ENCODE results near the gene CBS.
"Not testable (repeated sequence)": the region's sequence is repeated elsewhere in the genome, so short reads cannot be mapped to it uniquely, and the experiment has no call there.

CBS gene
- total RNA-seq, result 0 to 1.1 (median 0.49) reads per million in 4 experiments

DNA sequence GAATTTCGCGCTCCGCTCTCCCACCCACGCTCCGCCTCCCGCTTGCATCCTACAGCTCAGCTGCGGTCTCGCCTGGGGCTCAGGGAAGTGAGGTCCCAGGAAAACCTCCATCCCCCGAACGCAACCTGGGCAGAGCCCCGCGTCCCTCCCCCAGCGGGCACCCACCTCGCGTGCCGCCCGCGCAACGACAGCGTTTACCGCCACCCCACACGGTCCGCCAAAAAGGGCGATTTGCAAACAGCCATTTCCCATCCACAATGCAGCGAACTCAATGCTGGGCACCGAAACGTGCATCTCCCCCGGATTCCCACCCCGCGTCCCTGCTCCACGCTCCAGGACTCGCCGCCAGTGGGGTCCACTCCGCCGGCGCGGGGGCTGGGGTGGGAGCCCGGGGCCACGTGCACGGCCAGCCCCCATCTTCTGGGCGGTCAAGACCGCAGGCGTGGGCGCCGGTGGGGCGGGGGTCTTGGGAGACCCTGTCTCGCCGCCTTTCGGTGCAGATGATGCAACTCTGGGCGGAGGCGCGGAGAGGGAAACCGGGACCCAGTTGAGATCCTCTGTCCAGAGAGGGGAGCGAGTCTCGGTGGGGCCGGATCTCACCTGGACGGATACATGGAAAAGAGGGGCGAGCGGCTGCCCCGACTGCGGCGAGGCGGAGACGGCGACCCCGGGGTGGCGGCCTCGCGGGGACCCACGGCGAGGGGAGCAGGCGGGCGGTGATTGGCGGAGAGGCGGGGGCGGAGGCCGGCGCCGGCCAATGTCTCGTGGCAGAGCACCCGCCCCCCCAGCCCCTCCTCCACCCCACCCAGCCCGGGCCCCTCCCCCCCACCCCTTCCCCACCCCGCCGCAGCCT, at the start of gene CBS:
TSS of gene CBS (minus strand) at position 666 of the 853 bp plus-strand sequence. CDS start 3,642 bp downstream, outside the sequence.
- DNase-seq, result not testable (repeated sequence)

DNA sequence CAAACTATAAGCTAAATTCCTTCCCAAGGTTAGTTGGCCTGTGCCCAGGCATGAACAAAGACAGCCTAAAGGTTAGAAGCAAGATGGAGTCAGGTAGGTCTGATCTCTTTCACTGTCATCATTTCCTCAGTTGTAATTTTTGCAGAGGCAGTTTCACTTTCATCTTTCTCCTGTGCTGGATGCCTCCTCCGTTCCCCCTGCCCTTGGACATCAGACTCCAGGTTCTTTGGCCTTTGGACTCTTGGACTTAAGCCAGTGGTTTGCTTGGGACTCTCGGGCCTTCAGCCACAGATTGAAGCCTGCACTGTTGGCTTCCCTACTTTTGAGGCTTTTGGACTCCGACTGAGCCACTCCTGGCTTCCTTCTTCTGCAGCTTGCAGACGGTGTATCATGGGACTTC, 40.3 kb upstream of the CBS start:
- not testable (repeated sequence) for DNase-seq

DNA sequence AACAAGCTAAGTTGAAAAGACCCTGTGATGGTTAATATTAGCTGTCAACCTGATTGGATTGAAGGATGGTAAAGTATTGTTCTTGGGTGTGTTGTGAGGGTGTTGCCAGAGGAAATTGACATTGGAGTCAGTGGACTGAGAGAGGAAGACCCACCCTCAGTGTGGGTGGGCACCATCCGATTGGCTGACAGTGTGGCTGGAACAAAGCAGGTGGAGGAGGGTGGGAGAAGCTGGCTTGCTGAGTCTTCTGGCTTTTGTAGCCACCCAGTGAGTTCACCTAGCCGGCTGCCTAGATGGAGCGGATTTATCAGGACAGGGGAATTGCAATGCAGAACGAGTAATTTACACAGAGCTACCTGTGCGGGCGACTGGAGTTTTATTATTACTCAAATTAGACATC, 38.8 kb upstream of the CBS start:
- DNase-seq, result not testable (repeated sequence)

DNA sequence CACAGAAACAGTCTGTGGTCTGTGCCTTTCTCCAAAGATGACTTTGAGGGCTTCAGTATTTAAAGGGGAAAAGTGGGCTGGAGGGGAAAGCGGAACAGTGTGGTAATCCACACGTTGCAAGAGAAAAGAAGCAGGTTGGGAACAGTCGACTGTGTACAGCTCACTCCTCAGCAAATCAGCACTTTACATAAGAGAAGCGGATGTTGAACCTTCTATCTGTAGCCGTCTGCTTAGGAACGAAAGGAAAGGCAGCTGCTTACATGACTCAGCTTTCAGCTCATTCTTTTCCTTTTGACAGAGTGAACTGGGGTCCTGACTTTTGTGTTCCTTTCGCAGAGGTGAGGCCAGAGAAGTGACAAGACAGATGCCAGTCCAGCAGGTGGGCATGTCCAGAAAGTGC, 33.4 kb upstream of the CBS start:
- not testable (repeated sequence) for DNase-seq

DNA sequence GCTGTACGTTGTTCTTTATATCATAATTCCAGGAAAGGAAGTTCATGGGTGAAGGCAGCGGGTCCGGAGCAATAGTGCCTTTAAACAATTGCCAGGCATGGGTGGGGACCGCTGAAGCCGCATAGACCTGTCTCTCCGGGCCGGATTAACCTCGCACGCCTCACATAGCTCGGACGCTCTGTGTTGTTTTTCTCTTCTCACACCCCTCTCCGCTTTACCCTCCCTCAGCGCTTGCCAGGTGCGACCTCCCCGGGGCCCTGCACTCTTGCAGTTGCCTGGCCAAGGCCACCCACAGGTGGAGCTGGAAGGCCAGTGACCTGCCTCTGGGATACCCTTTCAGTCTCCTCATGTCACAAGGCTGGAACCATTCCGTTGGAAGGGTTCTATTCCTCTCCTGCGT, 32.5 kb upstream of the CBS start:
- DNase-seq, result not testable (repeated sequence)

DNA sequence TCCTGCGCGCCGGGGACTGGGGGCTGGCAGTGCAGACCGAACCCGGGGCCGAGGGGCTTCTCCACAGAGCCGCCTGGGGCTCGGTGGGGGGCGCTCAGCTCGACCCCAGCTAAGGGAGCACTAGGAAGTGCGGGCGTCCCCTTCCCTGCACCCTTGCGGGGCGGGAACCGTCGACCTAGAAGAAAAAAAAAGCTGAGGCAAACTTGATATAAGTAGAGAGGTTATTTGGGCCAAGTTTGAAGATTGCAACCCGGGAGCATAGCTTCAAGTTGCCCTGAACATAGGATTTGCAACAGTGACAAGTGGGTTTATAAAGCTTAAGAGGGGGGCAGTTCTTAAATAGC, 32.1 kb upstream of the CBS start:
- not testable (repeated sequence) for DNase-seq

DNA sequence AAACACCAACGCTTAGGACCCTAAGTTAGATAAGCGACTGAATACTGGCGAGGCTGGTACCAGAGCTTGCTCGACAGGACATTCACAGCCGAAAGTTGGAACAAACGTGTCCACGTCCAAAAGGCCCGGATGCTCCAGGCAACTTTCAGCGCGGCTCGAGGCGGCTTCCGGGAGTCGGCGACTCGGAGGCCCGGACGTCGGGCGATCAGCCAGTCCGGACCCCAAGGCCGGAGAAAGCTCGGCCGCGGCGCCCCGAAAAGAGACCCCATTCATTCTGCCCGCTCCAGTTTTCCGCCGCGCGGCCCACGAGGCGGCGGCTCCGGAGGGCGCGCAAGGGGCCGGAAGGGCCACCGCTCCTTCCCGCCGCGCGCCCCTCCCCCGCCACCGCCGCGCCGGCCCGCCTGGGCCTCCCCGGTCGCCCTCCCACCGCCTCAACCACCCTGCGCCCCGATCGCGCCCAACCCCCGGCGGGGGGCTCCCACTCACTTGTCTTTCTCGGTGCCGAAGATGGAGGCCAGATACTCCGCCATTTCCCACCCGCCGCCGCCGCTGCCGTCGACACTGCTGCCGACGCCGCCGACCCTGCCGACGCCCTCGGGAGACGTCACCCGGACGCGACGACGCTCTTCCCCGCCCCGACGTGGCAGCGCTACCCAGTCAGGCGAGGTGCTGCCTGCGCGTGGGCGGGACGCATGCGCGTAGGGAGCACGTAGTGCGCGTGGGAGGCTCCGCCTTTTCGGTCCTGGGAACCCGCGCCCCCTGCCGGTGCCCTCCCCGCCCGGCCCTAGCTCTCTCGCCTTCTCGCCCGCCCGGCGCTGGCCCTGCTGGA, 31.5 kb upstream of the CBS start, which contains the start of gene U2AF1:
TSS of gene U2AF1 (minus strand) at position 606 of the 829 bp plus-strand sequence. CDS start at position 530, 76 bp downstream.
- not testable (repeated sequence) for DNase-seq

DNA sequence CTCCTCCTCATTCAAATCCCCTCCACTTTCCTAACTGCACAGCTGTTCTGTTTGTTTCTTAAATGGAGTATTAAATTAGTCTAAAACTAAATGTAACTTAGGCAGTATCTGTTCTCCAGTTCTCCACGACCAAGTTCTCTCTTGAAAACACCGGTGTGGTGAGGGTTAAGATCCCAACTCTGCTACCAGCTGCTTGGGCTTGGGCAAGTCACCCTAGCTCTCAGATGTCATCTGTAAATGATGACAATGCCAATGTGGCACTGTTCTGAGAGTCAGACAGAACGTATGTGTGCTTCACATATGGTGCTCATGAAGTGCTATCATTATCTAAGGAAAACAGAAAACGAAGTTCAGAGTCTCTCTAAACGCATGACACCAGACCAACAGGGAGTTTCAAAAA, 29.0 kb upstream of the CBS start:
- DNase-seq, result not testable (repeated sequence)

DNA sequence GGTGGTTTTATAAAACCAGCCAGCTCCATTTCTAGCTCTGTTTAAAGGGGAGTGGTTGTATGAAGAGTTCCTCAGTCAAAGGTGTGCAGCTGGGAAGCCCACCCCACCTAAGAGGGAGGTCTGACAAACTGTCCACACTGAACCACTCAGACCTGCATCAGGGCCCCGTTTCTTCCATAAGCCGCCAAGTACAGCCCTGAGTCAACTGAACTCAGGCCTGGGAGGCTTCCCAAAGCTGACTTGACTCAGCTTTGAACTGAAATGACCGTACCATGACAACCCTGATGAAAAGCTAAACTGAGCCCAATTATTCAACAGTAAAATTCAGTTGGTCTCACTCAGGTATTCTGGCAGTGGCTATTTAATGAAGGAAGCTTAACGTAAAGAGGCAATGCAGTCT, 26.6 kb upstream of the CBS start:
- DNase-seq, result not testable (repeated sequence)

DNA sequence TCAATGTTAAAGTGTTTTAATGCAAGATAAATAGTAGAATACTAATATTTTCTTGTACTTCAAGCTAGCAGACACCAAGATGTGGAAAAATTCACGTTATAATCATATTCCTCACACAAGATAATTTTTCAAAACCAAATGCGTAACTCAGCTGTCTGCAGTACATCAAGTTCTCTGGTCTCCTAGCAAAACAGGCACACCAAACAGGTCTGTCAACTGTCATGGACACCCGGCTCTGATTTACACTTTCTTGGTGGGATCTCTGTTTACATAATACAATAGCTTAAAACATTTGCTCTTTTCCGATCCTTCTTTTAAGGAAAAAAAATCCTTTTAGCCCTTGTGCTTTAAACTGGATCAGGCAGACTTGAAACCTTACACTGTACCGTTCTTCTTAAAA, 26.0 kb upstream of the CBS start:
- DNase-seq, result not testable (repeated sequence)

DNA sequence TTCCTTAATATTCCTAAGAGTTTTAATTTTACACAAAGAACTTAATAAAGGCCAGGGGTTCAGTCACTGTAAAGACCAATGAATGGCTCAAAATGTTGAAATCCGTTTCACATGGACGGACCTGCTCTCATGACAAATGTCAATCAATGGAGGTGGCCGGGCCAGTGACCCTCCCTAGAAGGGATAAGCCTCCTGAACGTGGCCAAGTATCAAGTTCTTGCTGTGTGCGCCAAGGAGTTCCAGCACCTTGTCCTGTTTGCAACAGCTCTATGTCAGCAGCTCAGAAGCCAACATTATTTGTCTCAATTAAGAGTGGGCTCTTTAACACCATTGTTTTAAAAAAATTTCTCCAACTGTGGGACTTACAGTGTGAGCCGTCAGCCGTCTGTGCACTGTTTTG, 25.4 kb upstream of the CBS start:
- DNase-seq, result not testable (repeated sequence)

DNA sequence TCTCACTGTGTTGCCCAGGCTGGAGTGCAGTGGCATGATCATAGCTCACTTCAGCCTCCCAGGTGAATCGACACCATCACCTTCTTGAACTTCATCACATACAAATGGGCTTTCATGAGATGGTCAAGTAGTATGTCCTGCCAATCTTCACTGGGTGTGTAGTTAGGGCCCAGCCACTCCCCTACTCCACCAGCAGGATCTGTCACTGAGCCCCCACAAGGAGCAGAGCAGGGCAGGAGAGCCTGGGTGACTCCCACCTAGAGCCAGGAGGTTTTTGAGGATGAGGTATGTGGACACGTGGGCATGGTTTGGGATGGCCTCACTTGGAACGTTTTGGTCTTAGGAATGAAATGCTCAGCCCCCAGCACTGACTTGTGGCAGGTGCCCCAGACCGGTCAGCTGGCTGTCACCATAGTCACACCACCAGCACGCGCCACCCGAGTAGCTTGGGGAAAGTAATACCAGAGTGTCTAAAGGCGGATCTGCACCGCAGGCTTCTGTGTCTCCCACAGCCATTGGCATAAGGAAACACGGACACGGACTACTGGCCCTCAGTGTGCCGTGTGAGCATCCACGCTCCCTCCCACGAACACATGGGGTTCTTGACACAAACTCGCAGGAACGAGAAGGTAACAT, 16.5 kb upstream of the CBS start:
- DNase-seq, result not testable (repeated sequence)

DNA sequence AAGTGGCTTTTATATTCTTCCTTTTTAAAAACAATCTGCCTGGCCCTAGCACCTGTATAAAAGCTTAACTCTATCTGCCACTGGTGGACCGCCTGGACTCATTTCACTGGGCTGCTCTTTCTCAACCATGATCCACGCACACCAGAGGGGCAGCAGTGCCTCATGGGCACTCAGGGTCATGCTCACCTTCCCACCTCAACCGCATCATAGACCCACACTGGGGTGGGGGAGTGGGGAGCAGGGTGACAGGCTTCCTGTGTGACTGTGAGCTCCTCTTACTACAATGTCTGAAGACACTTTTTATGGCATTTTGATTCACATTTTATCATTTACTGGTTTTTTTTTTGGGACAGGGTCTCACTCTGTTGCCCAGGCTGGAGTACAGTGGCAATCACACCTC, 15.3 kb upstream of the CBS start:
- DNase-seq, result not testable (repeated sequence)

DNA sequence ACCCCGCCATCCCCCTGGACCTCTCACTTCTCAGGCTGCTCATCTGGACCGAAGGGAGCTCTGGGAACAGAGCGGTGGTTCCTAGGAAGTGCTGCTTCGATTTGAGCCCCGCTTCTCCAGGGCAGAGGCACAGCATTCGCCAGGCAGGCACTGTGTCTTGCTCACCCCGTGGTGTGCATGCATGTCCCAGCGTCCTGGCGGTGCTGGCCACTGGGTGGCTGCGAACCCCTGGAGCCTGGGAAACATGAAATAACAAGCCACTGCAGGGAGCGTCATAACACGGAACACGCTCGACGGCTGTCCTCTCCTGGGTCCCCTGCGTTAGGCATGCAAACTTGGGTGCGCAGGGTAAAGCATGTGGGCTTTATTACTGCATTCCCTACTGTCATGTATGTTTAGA, 13.8 kb upstream of the CBS start:
- not testable (repeated sequence) for DNase-seq

DNA sequence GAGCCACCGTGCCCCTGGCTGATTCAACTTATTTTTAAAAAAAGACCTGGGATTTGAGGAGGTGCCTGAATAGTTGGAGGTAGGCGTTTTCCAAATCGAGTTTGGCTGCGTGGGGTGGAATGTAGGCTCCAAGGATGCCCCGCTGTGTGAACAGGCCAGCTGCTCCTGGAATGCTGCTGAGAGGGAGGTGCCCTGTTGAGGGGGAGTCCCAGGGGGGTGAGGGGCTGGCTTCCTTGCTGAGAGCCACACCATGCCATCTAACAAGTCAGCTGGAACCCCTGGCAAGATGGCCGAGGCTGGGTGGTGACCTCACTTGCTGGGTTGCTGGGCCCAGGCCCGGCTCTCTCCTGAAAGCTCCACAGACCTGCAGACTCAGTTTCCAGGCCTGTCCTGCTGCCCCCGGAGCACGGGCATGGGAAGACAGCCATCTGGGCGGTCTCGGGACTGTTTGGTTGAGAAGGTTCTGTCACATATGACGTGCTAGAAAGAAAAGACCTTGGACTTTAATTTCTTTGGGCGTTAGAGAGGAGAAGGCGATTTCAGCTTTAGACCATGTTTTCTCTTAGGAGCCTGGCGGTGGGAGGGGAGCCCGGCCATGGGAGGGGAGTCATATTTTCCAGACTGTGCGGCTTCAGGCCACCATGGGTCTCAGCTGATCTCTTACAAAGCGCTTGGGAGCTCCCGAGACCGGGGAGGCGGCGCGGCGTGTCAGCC, 7.1 kb upstream of the CBS start:
- not testable (repeated sequence) for DNase-seq

DNA sequence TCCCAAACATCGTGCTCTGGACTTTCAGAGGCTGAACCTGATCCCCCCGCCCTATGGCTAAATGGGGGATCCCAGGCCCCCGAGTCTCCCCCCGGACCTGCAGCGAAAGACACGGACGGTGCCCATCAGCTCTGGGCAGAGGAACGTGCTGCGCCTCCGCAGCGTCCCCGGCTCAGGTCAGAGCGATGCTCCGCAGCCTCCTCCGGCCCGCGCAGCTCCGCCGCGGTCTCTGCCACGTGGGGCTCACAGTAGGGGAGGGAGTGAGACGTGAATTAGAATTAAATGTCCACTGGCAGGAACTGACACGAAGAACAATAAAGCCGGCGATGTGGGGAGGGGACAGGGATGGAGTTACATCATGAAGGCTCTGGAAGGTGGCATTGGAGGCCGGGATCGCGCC, 1.0 kb upstream of the CBS start:
- not testable (repeated sequence) for DNase-seq

DNA sequence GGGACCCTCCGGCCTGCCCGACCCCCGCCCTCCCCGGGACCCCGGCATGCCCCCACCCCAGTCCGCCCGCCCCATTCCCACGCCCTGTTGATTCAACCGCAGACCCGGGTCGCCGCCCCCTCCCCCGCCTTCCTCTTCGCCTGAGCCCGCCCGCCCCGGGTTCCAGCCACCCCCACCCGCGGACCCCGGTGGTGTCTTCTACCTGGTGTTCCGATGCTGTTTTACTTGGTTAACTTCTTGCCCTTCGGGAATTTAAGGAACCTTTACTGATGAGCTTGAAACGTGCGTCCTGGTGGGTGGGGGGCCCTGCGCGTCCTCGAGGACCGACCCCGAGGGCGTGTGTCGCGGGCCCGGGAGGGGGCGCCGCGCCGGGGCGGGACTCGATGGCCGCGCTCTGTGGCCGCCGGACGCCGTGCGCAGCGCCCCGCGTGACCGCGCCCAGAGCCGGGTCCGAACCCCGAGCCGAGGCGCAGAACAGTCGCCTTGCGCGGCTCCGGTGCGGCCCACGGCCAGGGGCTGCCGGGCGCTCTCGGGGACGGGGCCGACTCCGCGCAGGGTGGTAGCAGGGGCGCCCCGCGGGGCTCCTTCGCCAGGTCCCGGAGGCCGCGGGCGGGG, 495 bp upstream of the CBS start:
- DNase-seq, result not testable (repeated sequence)

DNA sequence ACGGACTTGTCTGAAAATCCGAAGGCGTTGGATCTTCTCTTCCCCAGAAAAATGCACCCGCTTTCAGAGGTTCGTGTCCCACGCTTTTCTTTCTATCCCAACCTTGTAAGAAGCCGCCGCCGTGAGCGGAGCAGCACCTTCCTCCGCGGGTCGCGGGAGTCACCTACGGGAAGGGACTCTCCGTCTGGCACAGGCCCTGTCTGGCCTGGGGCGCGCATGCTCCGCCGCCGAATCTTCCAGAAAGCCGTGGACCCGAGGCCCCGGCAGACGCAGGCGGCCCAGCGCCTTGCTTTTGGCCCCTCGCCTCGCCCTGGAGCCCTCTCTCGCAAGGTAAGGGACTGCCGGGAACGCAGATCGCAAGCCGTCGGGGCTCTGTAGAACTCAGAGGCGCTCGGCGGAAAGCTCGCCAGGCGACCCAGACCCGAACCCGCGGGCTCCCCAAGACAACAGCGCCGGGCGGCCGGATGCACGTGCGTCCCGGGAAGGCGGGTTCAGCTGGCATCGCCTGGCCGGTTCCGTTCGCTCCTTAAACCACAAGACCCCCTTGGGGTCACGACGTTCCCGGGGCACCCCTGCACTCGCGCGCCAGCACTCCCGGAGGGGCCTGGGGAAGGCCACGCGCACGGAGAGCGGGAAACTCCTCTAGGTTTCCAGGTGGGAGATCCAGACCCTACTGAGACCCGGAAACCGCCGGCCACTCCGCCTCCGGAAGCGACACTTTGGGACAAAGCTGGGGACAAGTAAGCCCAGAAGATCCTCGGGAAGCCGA, 1.1 kb downstream of the CBS start:
- not testable (repeated sequence) for DNase-seq

DNA sequence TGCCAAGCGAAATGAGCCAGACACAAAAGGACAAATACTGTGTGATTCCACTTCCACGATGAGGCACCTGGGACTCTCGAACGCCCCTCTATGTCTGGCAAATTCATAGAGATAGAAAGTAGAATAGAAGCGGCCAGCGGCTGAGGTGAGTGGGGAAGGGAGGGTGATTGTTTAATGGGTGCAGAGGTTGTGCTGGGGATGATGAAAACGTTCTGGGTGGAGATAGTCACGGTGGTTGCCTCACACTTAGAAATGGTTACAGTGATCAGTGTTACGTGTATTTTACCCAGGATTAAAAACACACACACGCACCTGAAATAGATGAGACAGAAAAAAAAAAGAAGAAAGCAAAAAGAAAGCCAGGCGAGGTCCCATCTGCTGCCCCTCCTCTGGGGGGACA, 2.9 kb downstream of the CBS start:
- not testable (repeated sequence) for DNase-seq

DNA sequence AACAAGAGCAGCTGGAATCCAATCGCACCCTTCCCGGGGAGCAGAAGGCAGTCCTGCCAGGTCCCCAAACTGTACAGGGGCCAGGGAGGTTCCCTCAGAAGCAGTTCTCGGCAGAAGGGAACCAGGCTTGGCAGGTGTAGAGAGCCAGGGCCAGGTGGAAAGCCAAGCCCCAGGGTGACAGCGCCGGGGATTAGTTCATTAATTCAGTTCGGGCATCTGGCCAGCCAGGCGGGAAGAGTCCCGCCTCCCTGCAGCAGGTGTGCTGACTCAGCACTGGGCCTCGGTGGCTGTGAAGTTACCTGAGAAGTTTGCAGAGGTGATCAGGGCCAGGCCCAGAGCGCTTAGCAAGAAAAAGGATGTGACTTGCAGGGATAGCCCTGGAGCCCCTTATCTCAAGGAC, 6.0 kb downstream of the CBS start:
- DNase-seq, result not testable (repeated sequence)

DNA sequence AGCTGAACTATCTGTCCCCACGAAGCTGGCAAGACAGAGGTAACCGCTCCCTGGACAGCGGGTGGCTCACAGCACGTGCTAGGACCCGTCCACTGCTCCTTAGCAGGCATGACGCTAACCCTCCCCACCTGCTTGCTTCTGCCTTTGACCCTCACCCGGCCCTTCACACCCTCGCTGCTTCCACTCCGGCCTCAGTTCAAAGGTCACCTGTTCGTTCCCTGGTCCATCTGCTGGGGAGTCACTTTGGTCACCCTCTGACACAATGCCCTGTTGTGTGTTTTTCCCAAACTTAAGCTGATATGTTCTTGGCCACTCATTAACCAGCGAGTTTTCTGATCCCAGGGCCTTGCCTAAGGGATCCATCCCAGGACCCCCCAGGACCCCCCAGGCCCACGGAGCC, 7.6 kb downstream of the CBS start:
- DNase-seq, result not testable (repeated sequence)

Data from effector CD8-positive, alpha-beta T cell (primary cell).